Ectodermal cell (in vitro differentiated cells): ENCODE data around the gene ESYT1.
A peak's percentile ranks its signal among the peaks of the same experiment; 100 is the strongest.

Source experiments
- H3K27ac ChIP-seq: 2 replicates; pipeline ENCODE4 v1.7.0; 2013; ENCODE audit warnings: mild to moderate bottlenecking, low read depth, low read length; ENCODE audit not compliant: insufficient read depth, poor library complexity, severe bottlenecking
- H3K27me3 ChIP-seq: 2 replicates; pipeline ENCODE4 v1.7.0; 2013; ENCODE audit warnings: mild to moderate bottlenecking, low read length; ENCODE audit not compliant: insufficient read depth, control insufficient read depth, poor library complexity, severe bottlenecking
- H3K36me3 ChIP-seq: one replicate; pipeline ENCODE4 v1.7.0; 2013; ENCODE audit warnings: low read length; ENCODE audit not compliant: control insufficient read depth, insufficient read depth
- H3K4me1 ChIP-seq: one replicate; pipeline ENCODE4 v1.7.0; 2013; ENCODE audit warnings: low read length; ENCODE audit not compliant: control insufficient read depth, insufficient read depth
- H3K4me3 ChIP-seq: 2 replicates; pipeline ENCODE4 v1.7.0; 2013; ENCODE audit warnings: low read depth, low read length, control low read depth; ENCODE audit not compliant: insufficient read depth
- H3K9me3 ChIP-seq: 2 replicates; pipeline ENCODE4 v1.7.0; 2013; ENCODE audit warnings: mild to moderate bottlenecking, low read length, moderate library complexity; ENCODE audit not compliant: control insufficient read depth
- WGBS, 2 experiments: methylation state at CpG; one replicate each; pipeline ENCODE4 v1.1.7; 2013; ENCODE audit warnings: missing lambda C conversion rate in 2 of 2; 5-methylcytosine and 5-hydroxymethylcytosine counted together

ESYT1 gene

DNA sequence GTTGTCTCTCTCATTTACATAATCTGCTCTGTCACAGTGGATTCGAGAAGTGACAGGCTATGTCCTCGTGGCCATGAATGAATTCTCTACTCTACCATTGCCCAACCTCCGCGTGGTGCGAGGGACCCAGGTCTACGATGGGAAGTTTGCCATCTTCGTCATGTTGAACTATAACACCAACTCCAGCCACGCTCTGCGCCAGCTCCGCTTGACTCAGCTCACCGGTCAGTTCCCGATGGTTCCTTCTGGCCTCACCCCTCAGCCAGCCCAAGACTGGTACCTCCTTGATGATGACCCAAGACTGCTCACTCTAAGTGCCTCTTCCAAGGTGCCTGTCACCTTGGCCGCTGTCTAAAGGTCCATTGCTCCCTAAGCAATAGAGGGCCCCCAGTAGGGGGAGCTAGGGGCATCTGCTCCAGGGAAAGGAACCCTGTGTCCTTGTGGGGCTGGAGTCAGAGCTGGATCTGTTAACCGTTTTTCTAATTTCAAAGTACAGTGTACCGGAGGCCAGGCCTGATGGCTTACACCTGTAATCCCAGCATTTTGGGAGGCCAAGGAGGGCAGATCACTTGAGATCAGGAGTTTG is 43.0 kb upstream of the ESYT1 start:
- Histone ChIP-seq H3K36me3 (no peaks in the 10 kb centered on the region), H3K4me3 (no peak overlapping the region), H3K9me3 (no peaks in the 10 kb centered on the region), H3K4me1 (peaks cover 5% of the 10 kb centered on the region), H3K27ac (no peak overlapping the region), H3K27me3 (peaks cover 15% of the 10 kb centered on the region)
- 92% methylated on average over 15 of the region's 15 CpGs for WGBS, 2 experiments

DNA sequence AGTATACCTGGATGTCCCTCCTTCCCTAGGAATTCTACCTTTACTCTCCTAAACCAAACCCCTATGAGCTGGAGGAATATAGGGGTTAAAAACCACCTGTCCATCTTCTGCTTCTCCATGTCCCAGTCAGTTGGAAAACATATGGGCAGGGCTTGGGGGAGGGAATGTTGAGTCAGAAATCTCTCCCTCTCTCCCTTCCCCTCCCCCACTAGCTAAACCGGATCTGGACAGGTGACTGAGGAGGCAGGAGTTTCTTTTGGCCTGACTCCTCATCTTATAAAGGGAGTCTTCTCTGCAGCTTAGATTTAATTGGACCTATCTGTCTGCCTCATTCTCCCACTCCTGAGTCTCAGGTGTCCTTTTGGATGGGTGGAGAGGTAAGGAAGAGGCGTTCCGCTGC is 42.0 kb upstream of the ESYT1 start:
- WGBS, 2 experiments, result 94 to 97% methylated on average over 3 of the region's 3 CpGs
- no peak overlapping the region for H3K4me3 ChIP-seq
- no peaks in the 10 kb centered on the region for H3K9me3 ChIP-seq
- H3K27me3 ChIP-seq, result peaks cover 4% of the 10 kb centered on the region
- no peak overlapping the region for H3K27ac ChIP-seq
- no peaks in the 10 kb centered on the region for H3K36me3 ChIP-seq
- peaks cover 5% of the 10 kb centered on the region for H3K4me1 ChIP-seq

DNA sequence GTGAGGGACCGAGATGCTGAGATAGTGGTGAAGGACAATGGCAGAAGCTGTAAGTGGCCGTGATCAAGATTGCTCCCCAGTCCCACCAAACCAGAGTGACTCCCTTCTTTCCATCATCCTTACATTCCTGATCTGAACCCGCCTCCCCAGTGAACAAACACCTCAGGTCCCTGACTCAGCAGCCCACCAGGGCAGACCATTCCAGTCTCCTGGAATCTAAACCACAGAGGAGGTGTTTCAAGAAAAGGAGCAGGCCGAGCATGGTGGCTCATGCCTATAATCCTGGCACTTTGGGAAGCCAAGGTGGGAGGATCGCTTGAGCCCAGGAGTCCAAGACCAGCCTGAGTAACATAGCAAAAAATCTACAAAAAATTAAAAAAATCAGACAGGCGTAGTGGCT is 41.5 kb upstream of the ESYT1 start:
- Histone ChIP-seq H3K4me1 (peaks cover 5% of the 10 kb centered on the region), H3K9me3 (no peaks in the 10 kb centered on the region), H3K27ac (no peak overlapping the region), H3K4me3 (no peak overlapping the region), H3K36me3 (no peaks in the 10 kb centered on the region), H3K27me3 (no peaks in the 10 kb centered on the region)
- WGBS, 2 experiments, result 76 to 77% methylated on average over 6 of the region's 6 CpGs

DNA sequence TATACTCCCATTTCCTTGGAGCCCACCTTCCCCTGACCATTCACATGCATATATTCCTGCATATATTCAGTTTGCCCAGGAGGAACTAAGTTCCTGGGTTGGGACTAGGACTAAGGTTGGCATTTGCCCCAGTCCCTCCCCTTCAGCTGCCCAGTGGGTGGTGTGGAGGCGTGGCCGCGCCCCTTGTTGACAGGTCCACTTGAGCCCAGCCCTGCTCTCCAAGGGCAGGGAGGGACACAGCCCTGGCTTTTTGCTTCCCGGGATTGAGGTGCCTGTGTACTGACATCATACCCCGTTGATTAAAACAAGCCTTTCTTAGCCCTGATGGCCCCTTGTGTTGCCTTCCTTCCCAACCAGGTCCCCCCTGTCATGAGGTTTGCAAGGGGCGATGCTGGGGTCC is 40.8 kb upstream of the ESYT1 start:
- H3K9me3 ChIP-seq, result no peaks in the 10 kb centered on the region
- no peaks in the 10 kb centered on the region for H3K36me3 ChIP-seq
- H3K4me3 ChIP-seq, result no peak overlapping the region
- no peaks in the 10 kb centered on the region for H3K27me3 ChIP-seq
- no peaks in the 10 kb centered on the region for H3K4me1 ChIP-seq
- no peak overlapping the region for H3K27ac ChIP-seq
- WGBS, 2 experiments, result 89 to 90% methylated on average over 6 of the region's 6 CpGs

DNA sequence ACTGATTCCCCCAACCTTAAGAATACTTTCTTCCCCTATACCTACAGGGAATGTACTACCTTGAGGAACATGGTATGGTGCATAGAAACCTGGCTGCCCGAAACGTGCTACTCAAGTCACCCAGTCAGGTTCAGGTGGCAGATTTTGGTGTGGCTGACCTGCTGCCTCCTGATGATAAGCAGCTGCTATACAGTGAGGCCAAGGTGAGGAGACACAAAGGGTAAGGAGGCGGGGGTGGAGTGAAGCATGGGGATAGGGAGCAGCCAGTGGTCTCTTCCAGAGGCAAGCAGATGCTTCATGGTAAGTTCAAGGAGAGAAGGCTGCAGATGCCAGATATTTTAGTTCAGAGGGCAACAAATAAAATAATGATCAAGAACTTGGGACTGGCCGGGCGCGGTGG is 30.3 kb upstream of the ESYT1 start:
- Histone ChIP-seq H3K4me1 (no peaks in the 10 kb centered on the region), H3K27ac (no peak overlapping the region), H3K27me3 (no peaks in the 10 kb centered on the region), H3K36me3 (no peaks in the 10 kb centered on the region), H3K4me3 (no peak overlapping the region), H3K9me3 (no peaks in the 10 kb centered on the region)
- WGBS, 2 experiments, result 94 to 97% methylated on average over 6 of the region's 6 CpGs

DNA sequence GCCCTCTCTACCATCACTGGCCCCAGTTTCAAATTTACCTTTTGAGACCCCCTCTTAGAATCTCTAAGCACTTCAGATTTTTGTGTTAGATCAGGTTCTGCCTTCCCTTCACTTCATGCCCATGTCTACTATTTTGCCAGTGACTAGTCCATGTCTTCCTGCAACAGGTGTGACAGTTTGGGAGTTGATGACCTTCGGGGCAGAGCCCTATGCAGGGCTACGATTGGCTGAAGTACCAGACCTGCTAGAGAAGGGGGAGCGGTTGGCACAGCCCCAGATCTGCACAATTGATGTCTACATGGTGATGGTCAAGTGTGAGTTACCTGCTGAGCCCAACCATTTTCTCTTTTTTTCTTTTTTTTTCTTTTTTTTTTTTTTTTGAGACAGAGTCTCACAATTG is 29.5 kb upstream of the ESYT1 start:
- no peaks in the 10 kb centered on the region for H3K9me3 ChIP-seq
- H3K27me3 ChIP-seq, result no peaks in the 10 kb centered on the region
- H3K4me1 ChIP-seq, result no peaks in the 10 kb centered on the region
- no peak overlapping the region for H3K27ac ChIP-seq
- 91 to 96% methylated on average over 3 of the region's 3 CpGs for WGBS, 2 experiments
- no peaks in the 10 kb centered on the region for H3K36me3 ChIP-seq
- no peak overlapping the region for H3K4me3 ChIP-seq

DNA sequence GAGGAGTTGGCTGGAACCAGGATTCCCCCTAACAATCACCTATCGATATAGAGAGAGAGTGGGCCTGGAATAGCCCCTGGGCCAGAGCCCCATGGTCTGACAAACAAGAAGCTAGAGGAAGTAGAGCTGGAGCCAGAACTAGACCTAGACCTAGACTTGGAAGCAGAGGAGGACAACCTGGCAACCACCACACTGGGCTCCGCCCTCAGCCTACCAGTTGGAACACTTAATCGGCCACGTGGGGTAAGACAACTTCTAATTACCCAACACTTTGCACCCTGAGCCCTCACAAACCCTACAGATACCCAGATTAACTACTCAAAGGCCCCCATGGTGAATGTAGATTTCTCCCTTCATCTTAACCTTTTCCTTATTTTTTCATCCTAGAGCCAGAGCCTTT is 28.3 kb upstream of the ESYT1 start:
- no peaks in the 10 kb centered on the region for H3K9me3 ChIP-seq
- no peaks in the 10 kb centered on the region for H3K27me3 ChIP-seq
- H3K4me1 ChIP-seq, result no peaks in the 10 kb centered on the region
- WGBS, 2 experiments, result 91 to 95% methylated on average over 4 of the region's 4 CpGs
- no peak overlapping the region for H3K4me3 ChIP-seq
- no peaks in the 10 kb centered on the region for H3K36me3 ChIP-seq
- no peak overlapping the region for H3K27ac ChIP-seq

DNA sequence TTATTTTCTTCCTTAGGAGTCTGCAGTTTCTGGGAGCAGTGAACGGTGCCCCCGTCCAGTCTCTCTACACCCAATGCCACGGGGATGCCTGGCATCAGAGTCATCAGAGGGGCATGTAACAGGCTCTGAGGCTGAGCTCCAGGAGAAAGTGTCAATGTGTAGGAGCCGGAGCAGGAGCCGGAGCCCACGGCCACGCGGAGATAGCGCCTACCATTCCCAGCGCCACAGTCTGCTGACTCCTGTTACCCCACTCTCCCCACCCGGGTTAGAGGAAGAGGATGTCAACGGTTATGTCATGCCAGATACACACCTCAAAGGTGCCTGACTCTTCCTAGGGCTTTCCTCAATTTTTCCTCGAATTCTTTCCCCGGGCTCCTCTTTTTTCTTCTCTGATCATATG is 27.0 kb upstream of the ESYT1 start:
- Histone ChIP-seq H3K27me3 (no peaks in the 10 kb centered on the region), H3K4me1 (peaks cover 9% of the 10 kb centered on the region), H3K9me3 (no peaks in the 10 kb centered on the region), H3K4me3 (no peak overlapping the region), H3K36me3 (no peaks in the 10 kb centered on the region), H3K27ac (no peak overlapping the region)
- WGBS, 2 experiments, result 96% methylated on average over 14 of the region's 14 CpGs

DNA sequence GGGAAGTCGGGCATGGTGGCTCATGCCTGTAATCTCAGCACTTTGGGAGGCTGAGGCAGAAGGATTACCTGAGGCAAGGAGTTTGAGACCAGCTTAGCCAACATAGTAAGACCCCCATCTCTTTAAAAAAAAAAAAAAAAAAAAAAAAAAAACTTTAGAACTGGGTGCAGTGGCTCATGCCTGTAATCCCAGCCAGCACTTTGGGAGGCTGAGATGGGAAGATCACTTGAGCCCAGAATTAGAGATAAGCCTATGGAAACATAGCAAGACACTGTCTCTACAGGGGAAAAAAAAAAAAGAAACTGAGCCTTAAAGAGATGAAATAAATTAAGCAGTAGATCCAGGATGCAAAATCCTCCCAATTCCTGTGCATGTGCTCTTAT is 25.4 kb upstream of the ESYT1 start:
- Histone ChIP-seq H3K4me1 (peaks cover 11% of the 10 kb centered on the region), H3K36me3 (peaks cover 8% of the 10 kb centered on the region), H3K9me3 (no peaks in the 10 kb centered on the region), H3K27me3 (no peaks in the 10 kb centered on the region), H3K4me3 (no peak overlapping the region), H3K27ac (no peak overlapping the region)
- WGBS, 2 experiments, result 86 to 88% methylated on average over 1 of the region's 1 CpG

DNA sequence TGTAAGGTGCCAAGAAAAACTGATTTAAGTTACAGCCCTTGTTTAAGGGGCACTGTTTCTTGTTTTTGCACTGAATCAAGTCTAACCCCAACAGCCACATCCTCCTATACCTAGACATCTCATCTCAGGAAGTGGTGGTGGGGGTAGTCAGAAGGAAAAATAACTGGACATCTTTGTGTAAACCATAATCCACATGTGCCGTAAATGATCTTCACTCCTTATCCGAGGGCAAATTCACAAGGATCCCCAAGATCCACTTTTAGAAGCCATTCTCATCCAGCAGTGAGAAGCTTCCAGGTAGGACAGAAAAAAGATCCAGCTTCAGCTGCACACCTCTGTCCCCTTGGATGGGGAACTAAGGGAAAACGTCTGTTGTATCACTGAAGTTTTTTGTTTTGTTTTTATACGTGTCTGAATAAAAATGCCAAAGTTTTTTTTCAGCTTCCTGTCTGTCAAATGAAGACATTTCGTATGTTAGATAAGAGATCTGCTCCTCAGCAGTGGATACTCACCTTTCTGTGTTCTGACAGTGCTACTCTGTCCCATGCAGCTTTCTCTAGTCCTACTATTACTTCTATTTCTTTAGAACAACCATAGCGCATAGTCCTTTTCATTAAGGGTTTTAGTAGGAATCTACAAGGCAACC is 24.9 kb upstream of the ESYT1 start:
- peaks cover 11% of the 10 kb centered on the region for H3K4me1 ChIP-seq
- peaks cover 13% of the 10 kb centered on the region for H3K36me3 ChIP-seq
- H3K27ac ChIP-seq, result no peak overlapping the region
- no peaks in the 10 kb centered on the region for H3K9me3 ChIP-seq
- WGBS, 2 experiments, result 89 to 92% methylated on average over 6 of the region's 6 CpGs
- H3K27me3 ChIP-seq, result no peaks in the 10 kb centered on the region
- H3K4me3 ChIP-seq, result peak overlapping the region; percentile 92

DNA sequence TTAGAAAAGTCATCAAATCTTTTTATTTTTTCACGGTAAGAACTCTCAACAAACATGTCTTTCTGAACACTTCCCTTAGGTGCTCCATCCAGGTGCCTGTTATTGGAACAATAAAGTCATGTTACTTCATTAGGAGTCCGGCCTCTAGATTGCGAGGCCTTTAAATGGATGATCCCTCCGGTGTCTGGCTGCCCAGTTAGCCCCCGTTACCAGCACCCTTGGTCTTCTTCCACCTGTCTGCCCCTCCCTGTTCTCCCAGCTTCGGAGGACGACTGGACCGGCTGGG is 24.3 kb upstream of the ESYT1 start:
- Histone ChIP-seq H3K4me3 (peak overlapping the region; percentile 92), H3K9me3 (no peaks in the 10 kb centered on the region), H3K4me1 (peaks cover 11% of the 10 kb centered on the region), H3K27me3 (no peaks in the 10 kb centered on the region), H3K36me3 (peaks cover 18% of the 10 kb centered on the region), H3K27ac (peak overlapping the region; percentile 17)
- 10 to 14% methylated on average over 8 of the region's 8 CpGs for WGBS, 2 experiments
